Measurements from ENCODE around the gene GRIP2.

DNA sequence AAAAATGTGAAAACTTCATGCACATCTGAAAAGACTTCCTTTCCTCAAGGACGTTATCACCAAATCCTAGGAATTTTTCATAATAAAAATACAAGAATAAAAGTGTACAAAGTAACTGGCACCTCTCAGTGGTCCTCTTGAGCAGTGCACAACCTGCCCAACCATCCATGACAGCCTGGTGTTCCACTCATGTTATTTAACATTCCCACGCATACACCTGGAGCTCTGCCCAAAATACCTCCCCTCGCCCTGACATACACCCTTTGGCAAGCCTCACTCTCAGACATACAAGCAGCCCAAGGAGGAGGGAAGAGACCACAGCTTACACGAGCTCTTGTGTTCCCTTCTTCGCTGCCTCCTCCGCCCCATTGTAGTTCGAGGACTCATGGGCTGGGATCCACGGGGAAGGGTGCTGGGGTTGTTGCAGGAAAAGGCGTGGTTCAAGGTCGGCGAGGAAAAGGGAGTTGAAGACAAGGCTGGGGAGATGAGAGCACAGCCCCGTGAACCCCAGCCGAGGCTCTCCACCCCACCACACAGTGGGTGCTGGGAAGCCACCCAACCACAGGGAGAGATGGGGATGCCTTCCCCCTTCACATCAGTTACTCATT, 23.3 kb downstream of the GRIP2 start:
- TF ChIP-seq SP1 (IDR thresholded peaks at IDR 0.05) = no peak
- no peak for TF ChIP-seq LEF1 (IDR thresholded peaks at IDR 0.05; ENCODE audit: borderline replicate concordance)
- TF ChIP-seq BHLHE40 (IDR thresholded peaks at IDR 0.05; ENCODE audit: borderline replicate concordance) = no peak
